HG03342 (cell line): Measurements from ENCODE around the gene FMNL2.

Experiments
- ATAC-seq: cut with Tn5 transposase; IDR thresholded peaks from one replicate; pipeline ENCODE4 v1.9.1; 2021; ENCODE audit warnings: mild to moderate bottlenecking, moderate library complexity; ENCODE audit not compliant: unreplicated experiment

Gene FMNL2

GRCh38 chr2:152444448-152444847 is 109.5 kb downstream of the FMNL2 start:
- no peak for ATAC-seq

- ATAC-seq = no peak
Measured at GRCh38 chr2:152445375-152445774, 110.4 kb downstream of the FMNL2 start.

GRCh38 chr2:152445791-152446201 is 110.8 kb downstream of the FMNL2 start:
- no peak for ATAC-seq

- ATAC-seq = no peak
Measured at GRCh38 chr2:152446213-152446612, 111.2 kb downstream of the FMNL2 start.

- no peak for ATAC-seq
Measured at GRCh38 chr2:152447897-152448296, 112.9 kb downstream of the FMNL2 start.

GRCh38 chr2:152448606-152449005 is 113.6 kb downstream of the FMNL2 start:
- no peak for ATAC-seq

- ATAC-seq = no peak
Measured at GRCh38 chr2:152449578-152449977, 114.6 kb downstream of the FMNL2 start.

GRCh38 chr2:152450176-152450575 is 115.2 kb downstream of the FMNL2 start:
- no peak for ATAC-seq

- no peak for ATAC-seq
Measured at GRCh38 chr2:152452256-152452973, 117.4 kb downstream of the FMNL2 start.

- no peak for ATAC-seq
Measured at GRCh38 chr2:152453129-152453911, 118.3 kb downstream of the FMNL2 start.

GRCh38 chr2:152454371-152454770 is 119.4 kb downstream of the FMNL2 start:
- no peak for ATAC-seq

GRCh38 chr2:152454960-152455359 is 120.0 kb downstream of the FMNL2 start:
- no peak for ATAC-seq

- ATAC-seq = no peak
Measured at GRCh38 chr2:152455738-152456137, 120.8 kb downstream of the FMNL2 start.

- ATAC-seq = no peak
Measured at GRCh38 chr2:152456262-152456661, 121.3 kb downstream of the FMNL2 start.

GRCh38 chr2:152458441-152458940 is 123.5 kb downstream of the FMNL2 start:
- no peak for ATAC-seq

GRCh38 chr2:152459091-152459490 is 124.1 kb downstream of the FMNL2 start:
- no peak for ATAC-seq

- ATAC-seq = no peak
Measured at GRCh38 chr2:152460567-152460966, 125.6 kb downstream of the FMNL2 start.

GRCh38 chr2:152462120-152462519 is 127.1 kb downstream of the FMNL2 start:
- no peak for ATAC-seq

GRCh38 chr2:152462779-152463178 is 127.8 kb downstream of the FMNL2 start:
- no peak for ATAC-seq

GRCh38 chr2:152464851-152465470 is 130.0 kb downstream of the FMNL2 start:
- no peak for ATAC-seq

GRCh38 chr2:152465541-152465940 is 130.6 kb downstream of the FMNL2 start:
- ATAC-seq = no peak

- no peak for ATAC-seq
Measured at GRCh38 chr2:152466041-152466440, 131.1 kb downstream of the FMNL2 start.
